Measurements from ENCODE around the gene IL22RA2.
A peak's percentile ranks its signal among the peaks of the same experiment; 100 is the strongest.
"Not testable (repeated sequence)": the region's sequence is repeated elsewhere in the genome, so short reads cannot be mapped to it uniquely, and the experiment has no call there.

Gene IL22RA2

GRCh38 chr6:137173501-137173900 lies at the start of gene IL22RA2:
IL22RA2 (minus strand) TSS chr6:137173644; CDS start chr6:137161749, 11,895 bp downstream.
- DNase-seq: no peak

- DNase-seq: no peak
These were observed 48.9 kb upstream of the IL22RA2 start for GRCh38 chr6:137222381-137222780.

GRCh38 chr6:137219664-137220252 lies 46.3 kb upstream of the IL22RA2 start:
- DNase-seq: no peak

GRCh38 chr6:137218917-137219663 lies 45.6 kb upstream of the IL22RA2 start, which contains the start of gene IFNGR1:
IFNGR1 (minus strand) TSS chr6:137219385; CDS start chr6:137219327, 58 bp downstream.
- peak; percentile 95 for DNase-seq

- DNase-seq: peak; percentile 15
These were observed 45.1 kb upstream of the IL22RA2 start for GRCh38 chr6:137218473-137218916.

- no peak for DNase-seq
These were observed 44.5 kb upstream of the IL22RA2 start for GRCh38 chr6:137217801-137218472.

GRCh38 chr6:137216875-137217553 lies 43.6 kb upstream of the IL22RA2 start:
- DNase-seq: no peak

GRCh38 chr6:137216106-137216505 lies 42.7 kb upstream of the IL22RA2 start:
- DNase-seq: no peak

- not testable (repeated sequence) for DNase-seq
These were observed 42.2 kb upstream of the IL22RA2 start for GRCh38 chr6:137215630-137216029.

- DNase-seq: no peak
These were observed 41.5 kb upstream of the IL22RA2 start for GRCh38 chr6:137214931-137215330.

GRCh38 chr6:137213813-137214212 lies 40.4 kb upstream of the IL22RA2 start:
- DNase-seq: no peak

- DNase-seq: no peak
These were observed 39.9 kb upstream of the IL22RA2 start for GRCh38 chr6:137213331-137213740.

GRCh38 chr6:137211910-137212309 lies 38.5 kb upstream of the IL22RA2 start:
- DNase-seq: no peak

- DNase-seq: no peak
These were observed 37.5 kb upstream of the IL22RA2 start for GRCh38 chr6:137210903-137211302.

- no peak for DNase-seq
These were observed 34.8 kb upstream of the IL22RA2 start for GRCh38 chr6:137208279-137208678.

- DNase-seq: not testable (repeated sequence)
These were observed 34.0 kb upstream of the IL22RA2 start for GRCh38 chr6:137207457-137207856.

- DNase-seq: no peak
These were observed 33.1 kb upstream of the IL22RA2 start for GRCh38 chr6:137206577-137206976.

- DNase-seq: no peak
These were observed 29.8 kb upstream of the IL22RA2 start for GRCh38 chr6:137203256-137203655.

GRCh38 chr6:137202078-137202477 lies 28.6 kb upstream of the IL22RA2 start:
- no peak for DNase-seq

GRCh38 chr6:137201006-137201405 lies 27.6 kb upstream of the IL22RA2 start:
- no peak for DNase-seq

- no peak for DNase-seq
These were observed 26.8 kb upstream of the IL22RA2 start for GRCh38 chr6:137200288-137200687.

GRCh38 chr6:137197684-137198645 lies 24.5 kb upstream of the IL22RA2 start:
- no peak for DNase-seq

All from activated T-cell treated with anti-CD3 and anti-CD28 coated beads for 4 hours (primary cell).